Measurements from ENCODE around the gene NOXO1.
"Not testable (repeated sequence)": the region's sequence is repeated elsewhere in the genome, so short reads cannot be mapped to it uniquely, and the experiment has no call there.

The NOXO1 gene

DNA sequence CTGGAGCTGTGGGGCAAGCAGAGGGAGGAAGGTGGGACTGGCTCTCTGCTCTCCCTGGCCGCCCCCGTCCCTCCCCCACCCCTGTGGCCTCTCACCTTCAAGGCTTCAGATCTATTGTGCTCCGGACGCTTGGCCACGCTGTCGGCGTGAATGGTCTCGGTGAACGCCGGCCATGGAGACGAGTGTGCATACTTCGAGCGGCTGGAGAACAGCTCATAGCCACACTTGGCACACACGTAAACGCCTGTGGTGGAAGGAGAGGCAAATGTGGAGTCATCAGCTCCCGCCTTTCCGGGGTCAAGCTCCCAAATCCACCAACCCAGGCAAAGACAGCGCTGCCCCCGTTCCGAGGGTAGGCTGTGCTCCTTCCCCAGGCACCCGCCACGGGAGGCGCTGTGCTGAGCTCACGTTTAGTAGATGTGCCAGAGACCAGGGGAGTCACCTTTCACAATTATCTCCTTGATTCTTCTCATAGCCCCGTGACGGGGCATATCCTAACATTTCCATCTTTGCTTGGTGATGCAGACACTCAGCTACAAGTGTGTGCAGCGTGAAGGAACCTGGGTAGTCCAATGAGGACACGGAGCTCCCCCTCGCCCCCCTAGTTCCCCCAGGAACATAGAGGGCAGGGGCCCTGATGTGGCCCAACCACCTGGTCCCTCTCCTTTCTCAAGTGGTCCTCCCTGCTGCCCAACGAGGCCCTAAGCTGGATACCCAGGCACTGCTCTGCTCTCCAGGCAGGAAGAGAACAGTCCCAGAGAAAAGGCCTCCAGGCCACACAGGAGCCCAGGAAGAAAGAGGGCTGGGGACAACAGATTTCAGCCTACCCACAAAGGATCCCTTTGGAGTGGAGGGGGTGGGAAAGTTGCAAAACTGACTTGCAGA is 39.9 kb downstream of the NOXO1 start:
- DNase-seq (ENCODE audit: low read depth in 2 of 2): peak in 1 of 2 donors; percentile 39
- peak overlapping the region; percentile 5 to 86 for H3K4me3 ChIP-seq (replicated peaks in 1 of 2; ENCODE audit: low read depth in 2 of 2, low read length in 2 of 2)
- TF ChIP-seq, protein P1, sequence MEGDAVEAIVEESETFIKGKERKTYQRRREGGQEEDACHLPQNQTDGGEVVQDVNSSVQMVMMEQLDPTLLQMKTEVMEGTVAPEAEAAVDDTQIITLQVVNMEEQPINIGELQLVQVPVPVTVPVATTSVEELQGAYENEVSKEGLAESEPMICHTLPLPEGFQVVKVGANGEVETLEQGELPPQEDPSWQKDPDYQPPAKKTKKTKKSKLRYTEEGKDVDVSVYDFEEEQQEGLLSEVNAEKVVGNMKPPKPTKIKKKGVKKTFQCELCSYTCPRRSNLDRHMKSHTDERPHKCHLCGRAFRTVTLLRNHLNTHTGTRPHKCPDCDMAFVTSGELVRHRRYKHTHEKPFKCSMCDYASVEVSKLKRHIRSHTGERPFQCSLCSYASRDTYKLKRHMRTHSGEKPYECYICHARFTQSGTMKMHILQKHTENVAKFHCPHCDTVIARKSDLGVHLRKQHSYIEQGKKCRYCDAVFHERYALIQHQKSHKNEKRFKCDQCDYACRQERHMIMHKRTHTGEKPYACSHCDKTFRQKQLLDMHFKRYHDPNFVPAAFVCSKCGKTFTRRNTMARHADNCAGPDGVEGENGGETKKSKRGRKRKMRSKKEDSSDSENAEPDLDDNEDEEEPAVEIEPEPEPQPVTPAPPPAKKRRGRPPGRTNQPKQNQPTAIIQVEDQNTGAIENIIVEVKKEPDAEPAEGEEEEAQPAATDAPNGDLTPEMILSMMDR (IDR thresholded peaks at IDR 0.05; ENCODE audit: low read depth, low read length): no peak

DNA sequence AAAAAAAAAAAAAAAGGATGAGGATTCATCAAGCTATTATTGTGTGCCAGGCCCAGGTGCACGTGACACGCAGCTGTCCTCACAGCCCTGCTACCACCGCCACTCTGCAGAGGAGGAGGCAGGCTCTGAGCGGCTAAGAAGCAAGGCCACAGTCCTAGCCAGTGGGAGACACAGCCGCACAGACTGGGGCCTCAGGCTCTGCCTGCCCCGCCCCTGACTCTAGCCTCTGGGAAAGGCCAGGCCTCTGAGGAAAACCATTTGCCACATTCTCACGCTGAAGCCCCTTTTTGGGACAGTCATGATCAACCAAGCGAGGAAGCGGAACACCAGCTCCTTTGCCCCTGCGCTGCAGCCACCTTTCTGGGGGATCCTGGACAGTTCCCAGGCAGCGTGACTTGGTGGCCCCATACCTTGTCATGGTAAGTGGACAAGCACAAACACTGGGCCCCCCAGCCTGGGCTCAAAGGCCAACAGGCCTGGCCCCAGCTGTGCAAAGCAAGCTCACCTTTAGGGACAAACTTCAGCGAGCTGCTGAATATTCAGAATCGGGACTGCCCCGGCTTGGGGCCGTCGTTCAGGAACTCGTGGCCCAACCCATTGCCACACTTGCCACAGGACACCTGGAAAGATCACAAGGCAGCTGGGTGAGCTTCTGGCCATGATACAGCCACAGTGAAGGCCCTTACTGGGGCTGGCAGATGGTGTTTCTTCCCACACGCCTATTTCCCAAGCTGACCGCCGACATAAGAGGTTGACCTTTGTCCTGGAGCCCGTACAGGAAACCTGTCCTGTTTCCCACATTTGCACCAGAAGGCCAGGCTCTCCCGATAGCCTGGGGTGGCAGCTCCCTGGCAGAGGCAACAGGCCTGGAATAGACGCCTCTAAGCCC is 40.8 kb downstream of the NOXO1 start:
- DNase-seq (ENCODE audit: low read depth in 2 of 2): no peak
- H3K4me3 ChIP-seq (replicated peaks in 1 of 2; ENCODE audit: low read depth in 2 of 2, low read length in 2 of 2): no peak overlapping the region
- TF ChIP-seq, protein P1 (IDR thresholded peaks at IDR 0.05; ENCODE audit: low read depth, low read length): no peak

DNA sequence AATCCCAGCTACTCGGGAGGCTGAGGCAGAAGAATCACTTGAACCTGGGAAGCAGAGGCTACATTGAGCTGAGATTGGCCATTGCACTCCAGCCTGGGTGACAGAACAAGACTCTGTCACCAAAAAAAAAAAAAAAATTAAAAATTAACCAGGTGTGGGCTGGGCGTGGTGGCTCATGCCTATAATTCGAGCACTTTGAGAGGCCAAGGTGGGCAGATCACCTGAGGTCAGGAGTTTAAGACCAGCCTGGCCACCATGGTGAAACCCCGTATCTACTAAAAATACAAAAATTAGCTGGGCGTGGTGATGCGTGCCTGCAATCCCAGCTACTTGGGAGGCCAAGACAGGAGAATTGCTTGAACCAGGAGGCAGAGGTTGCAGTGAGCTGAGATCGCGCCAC is 41.4 kb downstream of the NOXO1 start:
- DNase-seq (ENCODE audit: low read depth in 2 of 2); H3K4me3 ChIP-seq (replicated peaks in 1 of 2; ENCODE audit: low read depth in 2 of 2, low read length in 2 of 2): not testable (repeated sequence)

DNA sequence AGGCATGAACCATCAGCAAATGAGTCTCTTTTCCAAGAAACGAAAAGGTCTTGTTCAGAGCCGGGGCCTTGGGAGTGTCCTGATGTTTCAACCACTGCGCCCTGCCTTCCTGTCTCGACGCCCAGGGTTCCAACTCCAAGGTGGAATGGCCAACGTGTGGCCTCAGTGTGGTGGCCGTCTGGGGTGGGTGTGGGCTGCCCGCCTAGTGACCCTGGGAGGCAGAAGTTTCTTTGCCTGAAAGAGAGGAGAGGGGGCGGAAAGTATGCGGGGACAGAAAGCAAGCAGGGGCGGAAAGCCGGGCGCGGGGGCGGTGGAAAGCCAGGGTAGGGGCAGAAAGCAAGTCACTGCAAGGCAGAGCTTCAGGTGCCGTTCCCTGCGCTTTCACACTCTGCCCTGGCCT is 42.4 kb downstream of the NOXO1 start:
- no peak overlapping the region for H3K4me3 ChIP-seq (replicated peaks in 1 of 2; ENCODE audit: low read depth in 2 of 2, low read length in 2 of 2)
- TF ChIP-seq, protein P1 (IDR thresholded peaks at IDR 0.05; ENCODE audit: low read depth, low read length): no peak
- no peak for DNase-seq (ENCODE audit: low read depth in 2 of 2)

DNA sequence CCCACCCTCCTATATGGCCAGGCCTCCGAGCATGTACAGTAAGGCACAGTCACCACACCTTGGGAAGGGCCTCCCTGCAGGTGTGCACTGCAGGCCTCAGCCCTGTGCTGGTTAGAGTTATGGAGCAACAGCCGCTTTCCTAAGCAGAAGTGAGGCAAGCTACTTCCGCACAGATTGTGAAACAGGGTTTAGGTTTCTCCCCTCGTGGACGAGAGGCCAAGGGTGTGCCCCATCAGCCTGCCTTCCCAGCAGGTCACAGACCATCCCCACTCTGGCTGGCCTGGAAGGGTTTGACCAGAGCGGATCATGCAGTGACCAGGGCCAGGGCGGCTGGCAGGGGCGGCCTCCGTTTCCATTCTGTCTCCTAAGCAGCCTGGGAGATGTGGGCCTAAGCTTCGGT is 43.0 kb downstream of the NOXO1 start:
- DNase-seq (ENCODE audit: low read depth in 2 of 2): no peak
- TF ChIP-seq, protein P1 (IDR thresholded peaks at IDR 0.05; ENCODE audit: low read depth, low read length): no peak
- no peak overlapping the region for H3K4me3 ChIP-seq (replicated peaks in 1 of 2; ENCODE audit: low read depth in 2 of 2, low read length in 2 of 2)

DNA sequence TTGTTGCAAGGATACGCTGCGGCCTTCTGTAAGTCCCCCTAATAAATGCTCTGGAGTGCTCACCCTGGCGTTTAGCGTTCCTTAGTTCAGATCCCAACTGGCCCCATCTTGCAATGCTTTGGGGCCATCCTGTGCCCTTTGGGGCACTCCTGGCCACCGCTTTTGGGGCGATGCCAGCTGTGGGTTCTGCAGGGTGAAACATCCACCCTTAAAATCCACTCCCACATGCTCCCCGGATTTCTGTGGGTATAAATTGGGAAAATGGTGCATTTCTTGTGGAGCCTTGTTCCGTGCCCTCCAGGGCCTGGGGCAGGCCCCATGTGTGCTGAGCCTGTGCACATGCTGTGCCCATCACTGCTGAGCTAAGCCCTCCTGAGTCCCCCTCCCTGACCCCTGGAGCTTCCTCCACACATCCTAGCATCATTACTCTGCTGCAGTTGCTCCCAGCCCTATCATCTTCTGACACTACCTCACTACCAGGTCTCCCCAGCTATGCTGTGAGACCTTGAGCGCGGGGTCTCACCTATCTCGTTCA is 44.3 kb downstream of the NOXO1 start:
- no peak overlapping the region for H3K4me3 ChIP-seq (replicated peaks in 1 of 2; ENCODE audit: low read depth in 2 of 2, low read length in 2 of 2)
- TF ChIP-seq, protein P1 (IDR thresholded peaks at IDR 0.05; ENCODE audit: low read depth, low read length): no peak

More for the DNA sequence above, 44.3 kb downstream of the NOXO1 start:
- DNase-seq (ENCODE audit: low read depth in 2 of 2): no peak

Measured in cardiac fibroblast (primary cell).